PC-9 (cell line): ENCODE data around the gene RBFOX1. TPM values are rescaled to one million over a fixed set of nuclear protein-coding genes. Genes with fewer than 3 reads are reported as not detected.

Source experiments
- BruUV-seq: library from RNA; stranded (reverse); fragments of 400-500 nt; replicated peaks from 2 replicates; lab custom pipeline; 2021; lab: Mats Ljungman, UMichigan
- CTCF ChIA-PET: fragments of 300-600 bp; sonication (Branson Sonifier 250); formaldehyde crosslinking; loops from one replicate; lab custom pipeline; 2022; ENCODE audit warnings: antibody characterized with exemption; lab: Charles Lee
- POLR2A ChIA-PET: fragments of 300-600 bp; sonication (Branson Sonifier 250); formaldehyde crosslinking; loops from one replicate; lab custom pipeline; 2022; ENCODE audit warnings: antibody characterized with exemption; ENCODE audit not compliant: unreplicated experiment; lab: Charles Lee
- DNase-seq, 2 experiments: peaks; one replicate each; pipeline versions ENCODE4 v3.0.0 to v3.0.0-alpha.2; 2015 to 2022; ENCODE audit warnings: mixed read lengths in 1 of 2
- H2AFZ ChIP-seq: fragments of 200-600 bp; sonication (generic); 2 replicates; pipeline ENCODE4 v1.8.1; 2017; ENCODE audit warnings: antibody characterized with exemption
- H3F3A ChIP-seq: fragments of 200-600 bp; sonication (generic); 2 replicates; pipeline ENCODE4 v1.8.1; 2017; ENCODE audit warnings: antibody characterized with exemption, mild to moderate bottlenecking, low read depth; ENCODE audit not compliant: insufficient read depth
- H3K27ac ChIP-seq: fragments of 200-600 bp; sonication (generic); 2 replicates; pipeline ENCODE4 v1.6.1; 2016; ENCODE audit warnings: mixed run types
- H3K27me3 ChIP-seq: fragments of 200-600 bp; sonication (generic); 2 replicates; pipeline ENCODE4 v1.6.1; 2016; ENCODE audit warnings: low read depth, mixed run types; ENCODE audit not compliant: insufficient read depth
- H3K36me3 ChIP-seq: fragments of 200-600 bp; sonication (generic); 2 replicates; pipeline ENCODE4 v1.6.1; 2016; ENCODE audit warnings: low read depth, mixed run types
- H3K4me1 ChIP-seq: fragments of 200-600 bp; sonication (generic); replicated peaks from 2 replicates; pipeline ENCODE4 v1.6.1; 2016; ENCODE audit warnings: mixed run types; ENCODE audit not compliant: insufficient read depth
- H3K4me2 ChIP-seq: fragments of 200-600 bp; sonication (generic); 2 replicates; pipeline ENCODE4 v1.6.1; 2017; ENCODE audit warnings: mixed run types
- H3K4me3 ChIP-seq: fragments of 200-600 bp; sonication (generic); 2 replicates; pipeline ENCODE4 v1.6.1; 2016; ENCODE audit warnings: mixed run types
- H3K79me2 ChIP-seq: fragments of 200-600 bp; sonication (generic); 2 replicates; pipeline ENCODE4 v1.6.1; 2017; ENCODE audit warnings: low read depth, mixed run types
- H3K9me2 ChIP-seq: fragments of 200-600 bp; sonication (generic); 2 replicates; pipeline ENCODE4 v1.8.1; 2017; ENCODE audit warnings: mild to moderate bottlenecking; ENCODE audit not compliant: insufficient read depth
- H3K9me3 ChIP-seq: fragments of 200-600 bp; sonication (generic); 2 replicates; pipeline ENCODE4 v1.8.1; 2016; ENCODE audit warnings: low read depth; ENCODE audit not compliant: insufficient read depth
- H4K20me1 ChIP-seq: fragments of 200-600 bp; sonication (generic); 2 replicates; pipeline ENCODE4 v1.8.1; 2017; ENCODE audit not compliant: insufficient read depth
- CTCF ChIP-seq: fragments of 200-600 bp; sonication (generic); conservative IDR thresholded peaks from 2 replicates; pipeline ENCODE4 v1.6.1; 2017; ENCODE audit warnings: mixed run types, antibody characterized with exemption, mild to moderate bottlenecking, moderate library complexity
- EZH2 ChIP-seq: fragments of 200-600 bp; sonication (generic); IDR thresholded peaks from 2 replicates; pipeline ENCODE4 v1.8.0; 2017; ENCODE audit warnings: antibody characterized with exemption, low read depth
- intact Hi-C: fragments of 100-400 bp; cut with micrococcal nuclease; formaldehyde crosslinking; loops from one replicate; pipeline ENCODE4 v1.10.0; 2022; ENCODE audit not compliant: unreplicated experiment
- total RNA-seq: library from RNA; stranded (reverse); gene quantifications from 2 replicates; pipeline ENCODE4 v1.2.3, GENCODE V29; 2021

Gene RBFOX1
- total RNA-seq, 1 experiment from 2014 or later = not detected

GRCh38 chr16:7342598-7342997, 10.0 kb downstream of the RBFOX1 start:
- Histone ChIP-seq H3K36me3 (no peaks in the 10 kb centered on the region), H3F3A (no peaks in the 10 kb centered on the region), H3K9me2 (no peaks in the 10 kb centered on the region), H3K4me2 (no peak overlapping the region), H3K9me3 (no peaks in the 10 kb centered on the region), H3K4me3 (no peak overlapping the region), H3K4me1 (no peaks in the 10 kb centered on the region), H2AFZ (no peak overlapping the region), H3K79me2 (no peaks in the 10 kb centered on the region), H3K27ac (no peak overlapping the region), H3K27me3 (peaks cover 7% of the 10 kb centered on the region; the same call in 1 of the 2 replicates), H4K20me1 (no peaks in the 10 kb centered on the region)
- DNase-seq = no peak
- BruUV-seq = no TSS peak
- ChIA-PET CTCF (no interaction called here), POLR2A (no interaction called here)
- TF ChIP-seq CTCF (no peak), EZH2 (no peak)
- intact Hi-C loops = no loop called here

DNA sequence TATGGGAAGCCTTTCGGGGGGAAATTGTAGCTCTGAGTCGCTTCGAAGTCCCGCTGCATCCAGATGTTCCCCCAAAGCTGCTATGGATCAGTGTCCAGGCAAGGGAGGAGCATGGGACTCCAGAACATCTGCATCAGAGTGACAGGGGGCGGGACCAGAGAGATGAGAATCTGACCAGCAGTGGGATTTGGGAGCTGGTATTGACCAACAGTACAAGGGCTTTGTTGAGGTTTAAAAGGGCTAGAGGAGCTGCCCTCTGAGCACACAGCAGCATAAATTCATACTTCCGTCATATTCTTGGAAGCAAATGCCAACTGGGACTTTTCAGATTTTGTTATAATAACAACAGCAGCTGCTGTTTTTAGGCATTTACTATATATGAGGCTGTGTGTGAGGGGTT, 10.6 kb downstream of the RBFOX1 start:
- Histone ChIP-seq H3K79me2 (no peaks in the 10 kb centered on the region), H3K9me2 (no peaks in the 10 kb centered on the region), H4K20me1 (no peaks in the 10 kb centered on the region), H3K36me3 (no peaks in the 10 kb centered on the region), H2AFZ (no peak overlapping the region), H3K4me3 (no peak overlapping the region), H3K4me1 (no peaks in the 10 kb centered on the region), H3K27ac (no peak overlapping the region), H3F3A (no peaks in the 10 kb centered on the region), H3K27me3 (peaks cover 10% of the 10 kb centered on the region; the same call in 1 of the 2 replicates), H3K9me3 (no peaks in the 10 kb centered on the region), H3K4me2 (no peak overlapping the region)
- intact Hi-C loops = no loop called here
- no TSS peak for BruUV-seq
- POLR2A ChIA-PET = no interaction called here
- no peak for DNase-seq
- CTCF ChIA-PET = no interaction called here
- no peak for TF ChIP-seq EZH2
- no peak for TF ChIP-seq CTCF

GRCh38 chr16:7344830-7345780, 12.5 kb downstream of the RBFOX1 start:
- no peak overlapping the region for H2AFZ ChIP-seq
- CTCF ChIA-PET = no interaction called here

More at GRCh38 chr16:7344830-7345780, 12.5 kb downstream of the RBFOX1 start:
- BruUV-seq = no TSS peak
- intact Hi-C loops = no loop called here
- POLR2A ChIA-PET = no interaction called here
- peaks cover 21% of the 10 kb centered on the region; the same call in 1 of the 2 replicates for H3K27me3 ChIP-seq
- no peak for TF ChIP-seq EZH2
- no peak for TF ChIP-seq CTCF
- H3K27ac ChIP-seq = no peak overlapping the region
- no peak overlapping the region for H3K4me2 ChIP-seq
- no peaks in the 10 kb centered on the region for H3F3A ChIP-seq
- no peaks in the 10 kb centered on the region for H3K36me3 ChIP-seq
- no peaks in the 10 kb centered on the region for H3K4me1 ChIP-seq
- no peak for DNase-seq
- H3K9me2 ChIP-seq = no peaks in the 10 kb centered on the region
- H3K79me2 ChIP-seq = no peaks in the 10 kb centered on the region
- no peak overlapping the region for H3K4me3 ChIP-seq
- H3K9me3 ChIP-seq = no peaks in the 10 kb centered on the region
- no peaks in the 10 kb centered on the region for H4K20me1 ChIP-seq
